ENCODE results near the gene CLEC4A.
"Not testable (repeated sequence)": the region's sequence is repeated elsewhere in the genome, so short reads cannot be mapped to it uniquely, and the experiment has no call there.

CLEC4A gene

GRCh38 chr12:8146442-8146771 is 23.0 kb downstream of the CLEC4A start:
- no peak for DNase-seq
- Histone ChIP-seq H3K4me3 (ENCODE audit: low read depth, low read length) (peak overlapping the region; percentile 39), H3K36me3 (no peaks in the 10 kb centered on the region), H3K27ac (no peak overlapping the region), H3K9me3 (ENCODE audit: severe bottlenecking) (no peaks in the 10 kb centered on the region), H3K27me3 (ENCODE audit: insufficient read depth, low read depth, severe bottlenecking) (no peaks in the 10 kb centered on the region)
- no peak for TF ChIP-seq CTCF (IDR thresholded peaks at IDR 0.05; ENCODE audit: low read depth, low read length)

GRCh38 chr12:8154526-8154925 is 31.1 kb downstream of the CLEC4A start:
- no peaks in the 10 kb centered on the region for H3K27me3 ChIP-seq (ENCODE audit: insufficient read depth, low read depth, severe bottlenecking)
- H3K4me3 ChIP-seq (ENCODE audit: low read depth, low read length) = no peak overlapping the region
- no peaks in the 10 kb centered on the region for H3K36me3 ChIP-seq
- no peaks in the 10 kb centered on the region for H3K9me3 ChIP-seq (ENCODE audit: severe bottlenecking)
- no peak for DNase-seq
- no peak for TF ChIP-seq CTCF (IDR thresholded peaks at IDR 0.05; ENCODE audit: low read depth, low read length)
- no peak overlapping the region for H3K27ac ChIP-seq

GRCh38 chr12:8156416-8156815 is 33.0 kb downstream of the CLEC4A start:
- Histone ChIP-seq H3K36me3 (no peaks in the 10 kb centered on the region), H3K9me3 (ENCODE audit: severe bottlenecking) (no peaks in the 10 kb centered on the region), H3K27ac (no peak overlapping the region), H3K4me3 (ENCODE audit: low read depth, low read length) (no peak overlapping the region), H3K27me3 (ENCODE audit: insufficient read depth, low read depth, severe bottlenecking) (no peaks in the 10 kb centered on the region)
- DNase-seq = no peak
- no peak for TF ChIP-seq CTCF (IDR thresholded peaks at IDR 0.05; ENCODE audit: low read depth, low read length)

GRCh38 chr12:8156845-8157244 is 33.4 kb downstream of the CLEC4A start, which contains the start of gene ZNF705A:
Gene ZNF705A, plus strand, starts transcription at chr12:8157015. Its CDS starts 15,611 bp downstream, at chr12:8172626.
- Histone ChIP-seq H3K9me3 (ENCODE audit: severe bottlenecking) (no peaks in the 10 kb centered on the region), H3K27me3 (ENCODE audit: insufficient read depth, low read depth, severe bottlenecking) (no peaks in the 10 kb centered on the region), H3K4me3 (ENCODE audit: low read depth, low read length) (no peak within 1 kb of the TSS), H3K27ac (no peak within 1 kb of the TSS), H3K36me3 (no peaks in the 10 kb centered on the region)
- no peak for TF ChIP-seq CTCF (IDR thresholded peaks at IDR 0.05; ENCODE audit: low read depth, low read length)
- no peak for DNase-seq

GRCh38 chr12:8157484-8158198 is 34.2 kb downstream of the CLEC4A start:
- no peaks in the 10 kb centered on the region for H3K9me3 ChIP-seq (ENCODE audit: severe bottlenecking)
- TF ChIP-seq CTCF (IDR thresholded peaks at IDR 0.05; ENCODE audit: low read depth, low read length) = no peak
- H3K36me3 ChIP-seq = no peaks in the 10 kb centered on the region
- no peaks in the 10 kb centered on the region for H3K27me3 ChIP-seq (ENCODE audit: insufficient read depth, low read depth, severe bottlenecking)
- H3K4me3 ChIP-seq (ENCODE audit: low read depth, low read length) = no peak overlapping the region
- no peak for DNase-seq
- H3K27ac ChIP-seq = no peak overlapping the region

GRCh38 chr12:8172911-8173310 is 49.5 kb downstream of the CLEC4A start:
- H3K36me3 ChIP-seq; H3K27me3 ChIP-seq (ENCODE audit: insufficient read depth, low read depth, severe bottlenecking); H3K27ac ChIP-seq; DNase-seq; H3K4me3 ChIP-seq (ENCODE audit: low read depth, low read length); H3K9me3 ChIP-seq (ENCODE audit: severe bottlenecking): not testable (repeated sequence)
